Lung microvascular endothelial cell (primary cell): ENCODE results near the gene PLAC1. TPM values are rescaled to one million over a fixed set of nuclear protein-coding genes. Genes with fewer than 3 reads are reported as not detected.

Experiments used
- DNase-seq, 2 donors: peaks; one replicate each; pipeline versions ENCODE4 v3.0.0 to v3.0.0-alpha.2; 2010; ENCODE audit warnings: low read depth in 2 of 2
- total RNA-seq: library from RNA; depleted of rRNA; stranded (reverse); fragments of >200 nt; gene quantifications from 2 replicates; pipeline ENCODE4 v1.2.1, GENCODE V29; 2014

PLAC1 gene
- total RNA-seq, 1 donor from 2014 or later: not detected

DNA sequence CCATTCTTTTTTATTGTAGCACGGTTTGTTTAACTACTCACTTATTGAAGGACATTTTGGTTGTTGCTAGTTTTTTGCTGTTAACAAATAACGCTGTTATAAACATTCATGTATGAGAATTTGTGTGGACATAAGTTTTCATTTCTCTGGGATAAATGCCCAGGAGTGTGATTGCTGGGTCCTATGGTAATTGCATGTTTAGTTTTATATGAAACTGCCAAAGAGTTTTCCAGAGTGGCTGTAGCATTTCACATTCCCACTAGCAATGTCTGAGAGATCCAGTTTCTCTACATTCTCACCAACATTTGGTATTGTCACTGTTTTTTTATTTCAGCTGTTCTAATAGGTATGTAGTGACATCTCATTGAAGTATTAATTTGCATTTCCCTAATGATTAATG lies 66.8 kb downstream of the PLAC1 start:
- DNase-seq: no peak

DNA sequence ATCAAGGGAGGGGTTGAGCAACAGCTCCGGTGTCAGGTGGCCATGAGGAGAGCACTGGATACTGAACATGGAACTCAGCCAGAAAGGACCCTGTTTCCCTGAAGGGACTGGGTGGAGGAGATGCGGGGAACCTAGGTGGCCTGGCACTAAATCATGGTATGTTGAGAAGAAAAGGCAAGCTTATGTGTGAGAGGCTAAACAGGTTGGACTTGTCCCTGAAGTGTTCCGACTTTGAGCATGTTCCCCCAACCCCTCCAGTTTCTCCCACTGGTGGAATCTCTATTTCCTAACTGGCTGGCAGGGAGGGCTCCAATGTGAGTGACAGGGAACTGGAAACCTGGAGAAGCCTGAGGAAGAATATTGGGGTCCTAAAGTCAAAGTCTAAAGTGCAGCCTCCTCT lies 69.5 kb downstream of the PLAC1 start:
- DNase-seq: no peak

DNA sequence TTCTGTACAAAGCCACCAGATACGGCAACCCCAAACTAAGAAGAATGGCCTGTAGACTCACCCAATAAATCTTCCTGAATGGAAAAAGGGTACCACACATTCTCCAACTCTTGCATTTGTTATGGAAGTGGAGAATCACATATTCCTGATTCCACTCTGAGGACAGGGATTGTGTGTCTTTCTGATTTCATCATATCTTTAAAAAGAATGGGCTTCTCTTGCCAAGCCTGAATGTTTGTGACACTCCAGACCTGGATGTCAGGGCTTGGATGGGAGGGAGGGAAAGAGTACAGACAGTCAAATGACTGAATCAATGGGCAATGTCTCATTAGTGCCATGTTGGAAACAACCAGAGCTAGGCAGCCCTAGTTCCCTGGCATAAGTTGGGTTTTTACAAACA lies 77.4 kb downstream of the PLAC1 start:
- peak in 1 of 2 donors; percentile 11 for DNase-seq

DNA sequence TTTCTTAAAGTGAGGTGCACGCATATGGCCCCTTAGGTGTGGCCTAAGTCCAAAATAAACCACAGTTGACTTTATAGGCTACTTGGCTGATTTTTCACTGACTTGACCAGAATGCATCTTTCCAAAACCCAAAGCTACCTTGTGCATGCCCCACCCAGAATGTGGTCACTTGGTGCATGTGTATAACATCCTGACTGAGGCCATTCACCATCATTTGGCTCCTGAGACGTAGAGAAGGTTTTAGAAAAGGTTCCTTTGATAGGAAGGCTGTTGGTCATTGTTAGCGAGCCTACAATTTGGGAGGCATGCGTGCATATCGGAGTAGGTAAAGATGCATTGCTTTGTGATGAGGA lies 84.6 kb downstream of the PLAC1 start:
- DNase-seq: no peak

DNA sequence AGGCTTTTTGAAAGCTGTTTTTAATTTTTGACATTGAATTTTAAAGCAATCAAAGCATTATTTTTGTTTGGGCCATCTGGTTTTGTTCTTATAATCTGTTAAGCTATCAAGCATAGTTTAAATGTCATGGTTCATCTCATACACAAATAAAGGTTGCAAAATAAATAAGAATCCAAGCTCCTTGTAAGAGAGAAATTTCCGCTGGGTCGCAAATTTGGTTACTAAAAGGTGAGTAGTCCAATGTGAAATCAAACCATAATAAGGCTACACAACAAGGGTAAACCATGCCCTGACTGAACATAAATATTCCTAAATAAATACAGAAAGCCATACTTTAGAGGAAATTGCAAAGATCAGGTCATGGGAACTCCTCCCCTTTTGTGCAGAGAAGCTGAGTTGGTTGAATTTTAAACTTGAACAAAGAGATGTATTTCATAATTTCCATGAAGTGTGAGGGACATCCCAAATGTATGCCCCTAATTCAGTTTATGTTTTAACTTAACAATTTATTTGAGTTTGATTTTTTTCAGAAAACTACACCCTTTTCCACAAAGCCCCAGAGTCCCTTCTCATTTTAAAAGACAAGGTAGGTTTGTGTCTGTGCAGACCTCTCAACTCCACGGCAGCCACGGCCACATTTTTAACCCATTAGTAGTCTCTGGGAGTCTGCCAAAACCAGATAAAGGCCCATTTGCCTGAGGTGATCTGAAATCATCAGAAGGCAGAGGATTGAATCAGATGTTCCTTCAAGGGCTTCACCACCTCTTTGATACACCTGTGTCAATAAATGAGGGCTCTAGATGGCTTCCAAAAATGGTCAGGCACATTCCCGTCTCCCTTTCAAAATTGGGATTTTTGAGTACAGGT lies 85.2 kb downstream of the PLAC1 start:
- DNase-seq: no peak

DNA sequence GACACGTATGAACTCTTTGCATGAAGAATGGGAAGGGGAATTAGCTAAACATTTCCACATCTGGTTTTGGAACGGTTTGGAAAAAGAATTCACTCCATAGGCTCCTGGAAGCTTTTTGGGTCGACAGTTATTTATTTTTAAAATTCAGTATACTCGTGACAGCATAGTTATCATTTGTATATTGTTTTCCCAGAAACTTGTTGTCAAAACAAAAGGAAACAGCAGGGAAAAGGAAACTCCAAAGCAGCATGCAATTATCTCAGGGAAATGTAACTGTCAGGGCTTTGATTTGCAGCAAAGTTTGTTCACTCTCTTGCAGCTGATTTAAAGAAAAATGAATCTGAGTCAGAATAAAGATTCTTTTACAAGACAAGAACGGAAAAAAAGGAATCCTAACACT lies 86.5 kb downstream of the PLAC1 start:
- peak; percentile 25 to 57 for DNase-seq

DNA sequence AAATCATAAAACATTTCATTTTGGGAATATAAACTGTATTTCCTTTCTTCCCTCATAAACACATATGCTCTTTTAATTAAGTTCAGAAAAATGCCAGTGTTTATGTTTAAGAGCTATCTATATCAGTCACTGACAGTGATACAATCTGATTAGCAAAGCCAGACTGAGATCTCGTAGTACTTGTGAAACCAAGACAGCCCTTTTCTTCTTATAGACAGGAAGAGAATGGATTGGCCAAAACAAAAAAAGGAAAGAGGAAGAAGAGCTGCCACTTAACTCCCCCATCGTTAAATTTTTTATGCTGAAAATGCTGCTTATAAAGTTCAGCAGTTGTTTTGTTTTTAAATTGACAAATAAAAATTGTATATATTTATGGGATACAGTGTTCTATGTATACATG lies 87.4 kb downstream of the PLAC1 start:
- peak in 1 of 2 donors; percentile 22 for DNase-seq

DNA sequence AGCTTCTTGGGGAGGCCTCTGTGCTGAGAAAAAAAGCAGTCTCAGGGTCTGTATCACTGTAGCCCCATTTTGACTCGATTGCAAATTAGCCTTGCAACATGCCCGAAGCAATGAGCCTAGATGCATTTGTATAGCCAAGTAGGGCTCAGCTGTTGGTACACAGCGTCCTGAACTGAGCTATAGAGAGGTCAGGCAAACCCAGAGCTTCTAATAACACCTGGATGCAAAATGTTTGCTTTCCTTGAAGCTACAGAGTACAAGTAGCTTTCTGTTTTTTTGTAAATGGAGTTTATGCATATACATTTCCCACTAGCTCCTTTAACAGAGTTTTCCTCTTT lies 87.8 kb downstream of the PLAC1 start:
- no peak for DNase-seq

DNA sequence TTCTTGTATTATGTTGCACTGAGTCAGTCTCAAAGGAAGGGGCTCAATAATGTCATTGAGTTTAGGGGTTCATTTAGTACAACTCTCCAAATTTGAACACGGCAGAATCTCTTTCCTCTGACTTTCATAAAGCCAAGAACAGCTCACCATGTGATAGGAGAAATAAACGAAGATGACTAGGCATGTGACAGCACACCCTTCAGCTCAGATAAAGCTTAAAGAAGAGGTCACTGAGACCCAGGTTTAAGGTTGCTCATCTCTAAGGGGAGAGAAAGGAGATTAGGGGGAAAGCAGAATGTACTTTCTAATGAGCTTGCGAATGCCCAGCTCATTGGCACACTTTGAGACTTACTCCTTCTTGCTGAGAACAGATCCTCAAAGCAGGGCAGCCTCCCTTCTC lies 89.0 kb downstream of the PLAC1 start:
- no peak for DNase-seq

DNA sequence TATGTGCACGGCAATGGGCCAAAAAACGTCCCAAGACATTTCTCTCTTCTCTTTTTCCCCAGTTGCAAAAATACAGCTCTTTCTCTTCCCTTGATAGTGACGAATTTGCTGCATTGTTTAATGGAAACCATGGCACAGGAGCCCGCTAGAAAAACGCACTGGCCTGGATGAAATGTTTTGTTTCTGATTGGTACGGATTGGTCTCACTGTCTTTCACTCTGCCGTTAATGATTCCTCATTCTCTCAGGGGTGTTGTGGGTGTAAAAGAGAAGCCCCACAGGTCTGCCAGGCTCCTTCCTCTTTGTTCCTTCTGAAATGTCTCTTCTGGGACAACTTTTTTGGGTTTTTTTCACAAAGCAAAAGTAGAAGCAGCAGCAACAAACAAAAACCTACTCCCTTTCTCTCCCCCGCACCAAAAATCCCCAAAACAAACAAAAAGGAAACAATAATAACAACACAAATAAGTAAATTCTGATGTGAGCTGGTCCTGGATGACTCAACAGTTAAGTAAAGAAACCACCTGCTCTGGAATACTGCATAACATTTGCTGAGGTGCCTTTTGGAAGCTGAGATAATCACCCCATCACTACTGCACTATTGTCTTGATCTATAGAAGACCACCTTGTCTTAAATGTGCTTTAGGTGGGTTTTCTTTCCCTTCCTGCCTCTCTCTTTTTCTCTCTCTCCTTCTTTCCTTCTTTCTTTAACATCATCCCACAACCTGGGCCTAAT lies 89.8 kb downstream of the PLAC1 start:
- no peak for DNase-seq

DNA sequence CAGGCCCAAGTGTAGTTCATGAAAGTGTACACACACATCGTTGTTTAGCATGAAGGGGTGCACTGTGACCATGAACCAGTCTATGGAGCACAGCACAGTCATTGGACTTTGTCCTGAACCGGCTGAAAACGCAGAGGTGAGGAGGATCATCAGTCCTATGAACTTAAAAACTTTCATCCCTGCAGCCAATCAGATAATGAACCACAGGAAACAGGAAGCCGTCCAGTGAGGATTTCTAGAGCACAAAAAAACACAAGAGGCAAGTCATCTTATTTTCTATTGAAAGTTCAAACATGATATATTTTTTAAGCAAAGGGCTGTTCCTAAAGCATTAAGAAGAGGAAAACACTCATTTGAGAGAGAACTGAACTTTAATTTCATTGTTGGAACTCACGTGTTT lies 91.8 kb downstream of the PLAC1 start:
- no peak for DNase-seq

DNA sequence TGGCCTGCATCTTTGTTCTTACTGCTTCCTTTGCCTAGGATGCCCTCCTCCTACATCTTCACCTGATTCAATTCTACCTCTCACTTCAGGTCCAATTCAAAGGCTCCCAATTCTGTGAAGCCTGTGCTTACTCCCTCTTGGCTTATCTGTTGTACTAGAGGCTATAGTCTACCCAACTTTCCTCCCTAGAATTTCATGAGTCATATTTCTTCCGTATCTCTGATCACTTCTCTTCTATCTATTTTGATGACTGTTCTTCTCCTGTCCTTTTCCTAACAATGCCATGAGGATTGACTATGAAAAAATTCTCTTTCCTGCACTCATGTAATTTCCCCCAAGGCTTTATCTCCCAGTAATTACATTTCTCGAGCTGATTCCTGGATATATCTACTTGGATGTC lies 96.3 kb downstream of the PLAC1 start:
- DNase-seq: no peak

DNA sequence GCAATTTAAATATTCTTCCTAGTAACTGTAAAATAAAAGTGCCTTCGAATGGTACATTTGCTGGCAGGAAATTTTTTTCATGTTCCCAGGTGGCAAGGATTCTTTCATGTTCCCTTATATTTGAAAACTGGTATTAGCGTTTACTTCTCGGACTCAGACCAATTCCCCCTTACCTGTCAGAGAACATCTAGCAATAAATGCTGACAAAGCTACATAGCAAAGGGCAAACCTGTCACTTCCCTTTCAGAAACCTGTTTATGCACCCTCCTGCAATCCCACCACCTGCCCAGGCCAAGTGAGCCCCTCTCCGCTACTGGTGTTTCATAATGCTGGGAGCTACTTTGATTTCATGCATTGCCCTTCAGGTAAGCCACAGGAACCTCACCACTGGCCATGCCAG lies 100.1 kb downstream of the PLAC1 start:
- DNase-seq: no peak

DNA sequence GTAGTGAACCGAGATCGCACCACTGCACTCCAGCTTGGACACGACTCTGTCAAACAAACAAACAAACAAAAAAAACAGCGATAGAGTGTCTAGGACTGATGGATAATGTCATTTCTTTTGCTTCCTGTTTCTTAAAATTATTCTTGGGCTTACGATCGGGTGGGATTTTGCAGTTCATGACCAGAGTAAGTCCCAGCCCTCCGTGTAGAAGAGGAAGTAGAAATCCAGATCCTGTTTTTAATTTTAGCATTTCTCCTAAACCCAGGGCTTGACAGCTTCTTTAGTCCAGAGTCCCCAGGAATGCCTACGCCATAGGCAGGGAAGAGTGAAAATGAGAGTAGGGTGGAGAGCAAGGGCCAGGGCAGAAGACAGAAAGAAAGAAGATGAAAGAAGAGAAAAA lies 104.0 kb downstream of the PLAC1 start:
- no peak for DNase-seq

DNA sequence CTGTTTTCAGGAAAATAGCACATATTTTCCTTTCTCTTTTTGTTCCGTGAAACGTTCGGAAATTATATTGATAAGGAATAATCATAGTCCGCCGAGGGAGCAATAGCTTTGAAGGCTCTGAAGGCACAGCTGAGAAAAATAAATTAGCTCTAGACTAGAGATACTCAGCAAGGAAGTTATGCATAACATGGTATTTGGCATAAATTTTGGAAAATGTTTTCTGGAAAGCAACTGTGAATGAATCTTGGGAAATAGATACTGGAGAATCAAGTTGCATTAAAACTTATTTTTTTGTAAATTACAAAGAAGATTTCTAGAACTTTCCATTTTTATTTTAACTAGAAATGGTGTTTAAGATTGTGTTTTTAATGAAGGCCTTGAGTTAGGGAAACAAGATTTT lies 105.9 kb downstream of the PLAC1 start:
- no peak for DNase-seq

DNA sequence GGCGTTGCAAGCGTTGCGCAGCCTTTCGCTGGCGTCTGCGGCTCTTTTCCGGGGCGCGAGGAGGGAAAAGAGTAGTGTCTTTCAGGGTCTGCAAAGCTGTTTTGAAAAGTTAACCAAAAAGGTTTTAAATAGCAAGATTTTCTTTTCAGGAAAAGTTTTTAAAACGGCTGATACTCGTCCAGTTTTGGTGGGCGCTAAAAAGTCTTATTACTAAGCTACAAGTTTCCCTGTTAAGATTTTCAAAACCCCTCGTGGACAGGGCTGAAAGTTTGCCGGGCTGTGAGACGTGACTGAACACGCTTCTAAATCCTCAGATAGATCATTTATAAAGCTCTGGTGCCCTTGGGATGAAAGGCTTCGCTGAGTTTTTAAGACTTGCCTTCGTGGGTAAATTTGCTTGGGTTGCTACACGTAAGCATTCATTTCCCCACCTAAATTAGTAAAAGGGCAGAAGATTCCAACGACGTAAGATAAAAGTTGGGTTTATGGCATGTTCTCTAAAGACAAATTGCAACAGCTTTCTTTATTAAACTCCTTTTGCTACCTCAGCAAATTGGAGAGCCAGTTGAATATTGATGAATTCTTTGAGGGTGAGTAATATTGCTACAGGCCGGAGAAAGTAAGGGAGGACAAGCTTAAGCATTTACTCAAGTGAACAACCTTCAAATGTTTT lies 106.8 kb downstream of the PLAC1 start:
- DNase-seq: no peak

DNA sequence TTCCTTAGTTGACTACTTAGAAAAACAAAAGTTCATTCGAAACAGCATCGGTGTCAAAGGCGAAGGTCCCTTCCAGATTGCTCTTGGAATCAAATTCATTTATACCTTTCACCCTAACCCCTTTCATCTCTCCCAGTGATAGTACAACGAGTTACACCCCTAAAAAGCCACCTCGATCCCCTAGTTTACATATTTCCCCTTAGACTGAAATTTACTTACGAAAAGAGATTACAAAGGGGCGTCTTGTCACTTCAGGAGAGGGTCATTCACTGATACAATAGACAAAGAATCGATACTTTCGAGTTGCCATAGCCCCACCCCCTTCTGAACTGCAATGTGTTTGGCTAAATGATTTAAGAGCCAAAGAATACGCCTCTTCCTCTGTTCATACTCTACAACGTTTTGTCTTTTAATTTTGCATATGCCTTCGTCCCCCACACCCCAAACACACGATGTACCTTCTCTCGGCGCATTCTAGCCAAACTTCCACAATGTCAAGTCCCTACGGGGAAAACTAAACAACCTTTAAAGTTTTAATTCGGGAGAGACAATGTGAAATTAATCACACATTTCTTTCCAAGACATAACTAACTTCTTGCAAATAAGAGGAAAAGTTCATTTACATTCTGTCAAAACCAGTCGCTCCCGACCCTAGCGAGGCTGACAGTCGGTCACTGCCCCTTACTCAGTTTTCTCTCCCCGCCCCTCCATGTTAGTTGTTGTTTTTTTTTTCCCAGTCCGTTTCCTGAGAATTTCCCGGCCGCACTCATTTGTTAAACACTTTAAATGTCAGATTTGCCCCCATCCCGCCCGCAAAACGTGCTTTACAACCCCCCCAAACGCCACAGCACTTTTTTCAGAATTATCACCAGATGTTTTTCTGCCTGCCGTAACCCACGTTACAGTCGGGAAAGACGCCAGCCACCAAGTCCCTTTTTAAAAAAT lies 109.7 kb downstream of the PLAC1 start:
- DNase-seq: peak; percentile 40 to 51

DNA sequence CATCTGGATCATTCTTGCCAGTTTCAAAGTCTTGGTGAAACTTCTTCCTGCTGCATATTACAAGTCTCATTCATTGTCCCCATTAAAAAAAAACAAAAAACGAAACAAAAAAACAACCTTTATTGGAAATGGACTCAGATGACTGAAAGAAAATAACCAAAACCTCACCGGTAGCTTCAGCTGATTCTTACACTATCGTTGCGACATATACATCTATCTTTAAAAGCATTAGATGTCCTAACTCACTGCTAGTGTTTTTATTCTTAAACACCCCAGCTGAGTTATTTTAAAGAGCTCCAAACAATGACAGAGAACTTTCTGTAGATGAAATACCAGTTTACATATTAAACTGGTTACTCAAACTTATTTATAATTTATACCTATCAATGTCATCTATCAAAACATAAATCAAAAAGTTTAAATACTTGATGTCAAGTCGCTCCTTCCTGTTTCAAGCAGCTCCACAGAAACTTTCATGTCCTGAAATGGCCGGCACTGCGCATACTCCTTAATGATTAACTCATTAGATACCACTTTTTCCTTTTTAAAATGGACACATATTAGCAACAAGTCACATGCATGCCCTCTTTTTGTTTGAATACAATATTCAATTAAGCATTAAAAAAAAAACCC lies 111.1 kb downstream of the PLAC1 start:
- peak in 1 of 2 donors; percentile 52 for DNase-seq

DNA sequence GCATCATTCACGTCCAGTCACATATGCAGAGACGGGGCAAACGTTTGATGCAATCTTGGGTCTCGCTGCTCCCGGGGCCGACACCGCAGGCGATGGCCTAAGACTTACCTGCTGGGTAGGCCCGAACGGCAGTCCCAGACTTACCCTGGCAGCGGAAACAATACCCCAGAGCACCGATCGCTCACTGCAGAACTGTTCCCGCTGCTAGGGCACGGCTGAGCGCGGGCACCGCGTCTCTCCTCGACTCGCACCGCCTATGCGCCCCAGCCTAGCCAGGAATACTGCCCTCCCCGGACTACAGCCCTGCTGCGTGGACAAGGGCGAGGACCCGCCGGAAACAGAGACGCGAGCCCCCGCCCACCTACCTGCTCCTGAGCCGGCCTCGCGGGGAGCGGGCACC lies 112.1 kb downstream of the PLAC1 start:
- no peak for DNase-seq

DNA sequence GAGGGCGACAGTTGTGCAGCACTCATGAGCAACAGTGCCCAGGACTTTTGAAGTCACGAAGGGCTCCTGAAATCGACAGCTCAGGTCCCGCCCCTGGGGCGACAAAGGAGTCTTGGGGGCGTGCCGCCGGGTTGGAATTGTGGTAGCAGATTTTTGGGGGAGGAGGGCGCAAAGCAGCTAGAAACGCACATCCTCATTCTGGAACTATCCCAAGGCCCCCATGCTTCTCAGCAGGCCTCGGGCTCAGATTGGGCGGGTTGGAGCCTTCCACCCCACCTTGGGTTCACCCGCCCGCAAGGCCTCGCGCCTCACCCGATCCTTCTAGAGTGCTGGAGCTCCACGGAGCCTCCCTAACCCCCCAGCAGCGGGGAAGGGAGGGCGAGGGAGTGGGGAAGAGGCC lies 112.8 kb downstream of the PLAC1 start:
- DNase-seq: no peak

DNA sequence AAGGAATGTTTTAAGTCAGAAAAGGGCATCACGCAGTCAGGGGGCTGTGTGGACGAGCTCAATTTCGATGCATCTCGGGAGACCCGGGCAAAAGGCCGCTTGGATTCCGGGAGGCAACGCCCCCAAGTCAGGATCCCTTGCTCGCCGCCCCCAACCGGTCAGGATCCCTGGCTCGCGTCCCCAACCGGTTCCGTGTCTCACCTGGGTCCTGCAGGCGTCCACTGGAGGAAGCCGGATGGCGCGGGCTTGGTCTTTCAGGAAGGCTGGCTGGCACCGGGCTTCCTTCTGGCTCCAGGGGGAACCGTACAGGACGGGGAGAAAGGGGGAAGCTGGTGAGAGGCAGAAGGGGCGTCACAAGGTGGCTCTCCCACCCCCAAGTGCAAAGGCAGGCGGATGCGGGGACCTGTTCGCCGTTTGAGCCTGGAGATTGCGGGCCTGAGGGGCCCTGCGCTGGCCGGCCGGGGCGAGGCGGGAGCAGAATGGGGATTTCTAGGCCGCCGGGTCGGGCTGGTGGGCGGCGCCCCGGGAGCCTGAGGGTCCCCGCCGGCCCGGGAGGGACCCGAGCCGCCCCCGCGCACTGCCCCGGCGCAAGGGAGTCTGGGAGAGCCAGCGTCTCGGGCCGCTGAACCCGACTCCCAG lies 113.6 kb downstream of the PLAC1 start:
- no peak for DNase-seq
